WTC11 (cell line): ENCODE measurements around the gene TAF10. TPM values are rescaled to one million over a fixed set of nuclear protein-coding genes. Genes with fewer than 3 reads are reported as not detected.

Experiments used
- ATAC-seq: fragments of 200-7000 bp; cut with Tn5 transposase; 2 replicates; pipeline ENCODE4 v1.10.0; 2021; ENCODE audit warnings: mild to moderate bottlenecking, moderate library complexity
- CTCF ChIA-PET: fragments of 300-600 bp; sonication (Branson Sonifier 250); formaldehyde crosslinking; loops from one replicate; lab custom pipeline; 2021; ENCODE audit warnings: antibody characterized with exemption; lab: Charles Lee
- POLR2A ChIA-PET: fragments of 350-600 bp; sonication (Branson Sonifier 250); formaldehyde crosslinking; loops from one replicate; lab custom pipeline; 2021; ENCODE audit warnings: antibody characterized with exemption; lab: Charles Lee
- DNase-seq: peaks from one replicate; pipeline ENCODE4 v3.0.0; 2021; ENCODE audit warnings: low spot score
- H3K27ac Mint-ChIP-seq: 2 replicates; pipeline ENCODE4 v1.8.0; 2021; ENCODE audit warnings: mixed read lengths
- H3K27me3 Mint-ChIP-seq: 2 replicates; pipeline ENCODE4 v1.8.0; 2021; ENCODE audit warnings: low read depth, mild to moderate bottlenecking, moderate library complexity, mixed read lengths
- H3K36me3 Mint-ChIP-seq: 2 replicates; pipeline ENCODE4 v1.8.0; 2021; ENCODE audit warnings: mixed read lengths
- H3K4me1 Mint-ChIP-seq: 2 replicates; pipeline ENCODE4 v1.8.0; 2022; ENCODE audit warnings: mixed read lengths
- H3K4me3 Mint-ChIP-seq: 2 replicates; pipeline ENCODE4 v1.8.0; 2021; ENCODE audit warnings: mild to moderate bottlenecking, moderate library complexity, mixed read lengths
- H3K9me3 Mint-ChIP-seq: 2 replicates; pipeline ENCODE4 v1.8.0; 2021; ENCODE audit warnings: mixed read lengths
- AFF4 ChIP-seq: sonication (generic); formaldehyde crosslinking; IDR thresholded peaks from 2 replicates; pipeline ENCODE4 v1.8.1; 2023; ENCODE audit warnings: mild to moderate bottlenecking, missing genetic modification reagents, borderline replicate concordance
- ATF3 ChIP-seq: sonication (generic); formaldehyde crosslinking; conservative IDR thresholded peaks from 2 replicates; pipeline ENCODE4 v1.8.1; 2022; ENCODE audit warnings: mild to moderate bottlenecking, missing genetic modification reagents
- CTCF ChIP-seq: fragments of 200-600 bp; IDR thresholded peaks from 2 replicates; pipeline ENCODE4 v1.8.0; 2022; ENCODE audit warnings: antibody characterized with exemption
- E2F1 ChIP-seq: sonication (generic); formaldehyde crosslinking; IDR thresholded peaks from 2 replicates; pipeline ENCODE4 v1.8.0; 2022; ENCODE audit warnings: mild to moderate bottlenecking, missing genetic modification reagents
- GRHL2 ChIP-seq: fragments of 250-450 bp; sonication (Bioruptor Pico); IDR thresholded peaks from 2 replicates; pipeline ENCODE4 v1.8.0; 2022; ENCODE audit warnings: mild to moderate bottlenecking, moderate library complexity; ENCODE audit not compliant: insufficient replicate concordance, severe bottlenecking
- IRF1 ChIP-seq: sonication (generic); formaldehyde crosslinking; IDR thresholded peaks from 2 replicates; pipeline ENCODE4 v1.8.0; 2023; ENCODE audit warnings: missing genetic modification reagents
- IRF2 ChIP-seq: sonication (generic); formaldehyde crosslinking; IDR thresholded peaks from 2 replicates; pipeline ENCODE4 v1.8.0; 2022; ENCODE audit warnings: low read depth, missing genetic modification reagents, borderline replicate concordance
- JAZF1 ChIP-seq: fragments of 250-450 bp; sonication (Bioruptor Pico); IDR thresholded peaks from 2 replicates; pipeline ENCODE4 v1.9.0; 2021; ENCODE audit warnings: moderate library complexity, mild to moderate bottlenecking, inconsistent platforms
- MAX ChIP-seq: sonication (generic); formaldehyde crosslinking; IDR thresholded peaks from 2 replicates; pipeline ENCODE4 v1.8.0; 2022; ENCODE audit warnings: mild to moderate bottlenecking, missing genetic modification reagents
- SMAD3 ChIP-seq: sonication (generic); formaldehyde crosslinking; IDR thresholded peaks from 2 replicates; pipeline ENCODE4 v1.8.0; 2022; ENCODE audit warnings: missing genetic modification reagents, mild to moderate bottlenecking, borderline replicate concordance
- SP1 ChIP-seq: sonication (generic); formaldehyde crosslinking; conservative IDR thresholded peaks from 2 replicates; pipeline ENCODE4 v1.8.1; 2022; ENCODE audit warnings: missing genetic modification reagents
- STAT6 ChIP-seq: sonication (generic); formaldehyde crosslinking; conservative IDR thresholded peaks from 2 replicates; pipeline ENCODE4 v1.8.1; 2023; ENCODE audit warnings: mild to moderate bottlenecking, low read depth, missing genetic modification reagents, moderate library complexity
- ZNF121 ChIP-seq: sonication (generic); formaldehyde crosslinking; IDR thresholded peaks from 2 replicates; pipeline ENCODE4 v1.8.0; 2023; ENCODE audit warnings: missing genetic modification reagents
- ZNF281 ChIP-seq: sonication (generic); formaldehyde crosslinking; IDR thresholded peaks from 2 replicates; pipeline ENCODE4 v1.8.0; 2023; ENCODE audit warnings: mild to moderate bottlenecking, missing genetic modification reagents
- total RNA-seq: library from RNA; stranded (reverse); gene quantifications from 3 replicates; pipeline ENCODE4 v1.2.3, GENCODE V29; 2021

Gene TAF10
- total RNA-seq, 1 experiment from 2014 or later, result 165 TPM

GRCh38 chr11:6633422-6634408, 21.7 kb upstream of the TAF10 start (continued):
- no peak for TF ChIP-seq ZNF281 (CRISPR knock-in tag)

GRCh38 chr11:6632116-6633073, 20.4 kb upstream of the TAF10 start:
- ChIA-PET POLR2A (no interaction called here), CTCF (interaction anchor here (2.3 kb wide), 1 partner anchor 101 kb away, joined by 6 read pairs; no protein-coding TSS in a partner anchor)
- H3K36me3 Mint-ChIP-seq, result no peaks in the 10 kb centered on the region
- no peak overlapping the region for H3K4me3 Mint-ChIP-seq
- no peak for DNase-seq
- ATAC-seq, result no peak
- peaks cover 41% of the 10 kb centered on the region for H3K27me3 Mint-ChIP-seq
- H3K9me3 Mint-ChIP-seq, result no peaks in the 10 kb centered on the region
- peaks cover 8% of the 10 kb centered on the region; the same call in 1 of the 2 replicates for H3K4me1 Mint-ChIP-seq
- no peak overlapping the region for H3K27ac Mint-ChIP-seq
- TF ChIP-seq AFF4 (CRISPR knock-in tag) (no peak), CTCF (no peak), IRF1 (CRISPR knock-in tag) (no peak), JAZF1 (CRISPR knock-in tag) (no peak), IRF2 (CRISPR knock-in tag) (no peak), SP1 (CRISPR knock-in tag) (no peak), STAT6 (CRISPR knock-in tag) (no peak), SMAD3 (CRISPR knock-in tag) (no peak), ZNF121 (CRISPR knock-in tag) (no peak), ATF3 (CRISPR knock-in tag) (no peak), GRHL2 (CRISPR knock-in tag) (no peak), E2F1 (CRISPR knock-in tag) (no peak), MAX (CRISPR knock-in tag) (no peak)
